Ascending aorta (tissue), 2 donors: Measurements from ENCODE around the gene PBX3. TPM values are rescaled to one million over a fixed set of nuclear protein-coding genes. Genes with fewer than 3 reads are reported as not detected.

Source experiments
- DNase-seq, 2 donors: peaks; one replicate each; pipeline ENCODE4 v3.0.0-alpha.2; 2019; ENCODE audit warnings: low spot score in 2 of 2
- H3K27ac ChIP-seq, 2 donors: fragments of 200-600 bp; sonication (generic); one replicate each; pipeline ENCODE4 v1.5.1; 2016 to 2017; ENCODE audit warnings: mild to moderate bottlenecking in 1 of 2
- H3K27me3 ChIP-seq: fragments of 200-600 bp; sonication (generic); one replicate; pipeline ENCODE4 v1.5.1; 2017
- H3K36me3 ChIP-seq, 2 donors: fragments of 200-600 bp; sonication (generic); one replicate each; pipeline ENCODE4 v1.5.1; 2016
- H3K4me1 ChIP-seq, 2 donors: fragments of 200-600 bp; sonication (generic); one replicate each; pipeline ENCODE4 v1.5.1; 2016 to 2017; ENCODE audit warnings: mild to moderate bottlenecking in 1 of 2
- H3K4me3 ChIP-seq, 2 donors: fragments of 200-600 bp; sonication (generic); one replicate each; pipeline ENCODE4 v1.5.1; 2016 to 2017; ENCODE audit warnings: mild to moderate bottlenecking in 1 of 2
- H3K9me3 ChIP-seq, 2 donors: fragments of 200-600 bp; sonication (generic); one replicate each; pipeline ENCODE4 v1.5.1; 2016
- CTCF ChIP-seq, 3 experiments: fragments of 200-600 bp in 2 of 3; fragments of 450-650 bp in 1 of 3; sonication (generic) in 2 of 3; IDR thresholded peaks; one replicate each; pipeline ENCODE4 v1.5.1; 2016 to 2019; ENCODE audit warnings: antibody characterized with exemption in 3 of 3, mild to moderate bottlenecking in 1 of 3, moderate library complexity in 1 of 3
- intact Hi-C: fragments of 100-400 bp; cut with DNase I; formaldehyde crosslinking; loops from one replicate; pipeline ENCODE4 v1.15.1; 2023
- total RNA-seq: library from RNA; depleted of rRNA; stranded (reverse); fragments of >200 nt; gene quantifications from one replicate; pipeline ENCODE4 v1.1.0, GENCODE V29; 2016

Gene PBX3
- total RNA-seq, 1 donor from 2014 or later, result 24.3 TPM

DNA sequence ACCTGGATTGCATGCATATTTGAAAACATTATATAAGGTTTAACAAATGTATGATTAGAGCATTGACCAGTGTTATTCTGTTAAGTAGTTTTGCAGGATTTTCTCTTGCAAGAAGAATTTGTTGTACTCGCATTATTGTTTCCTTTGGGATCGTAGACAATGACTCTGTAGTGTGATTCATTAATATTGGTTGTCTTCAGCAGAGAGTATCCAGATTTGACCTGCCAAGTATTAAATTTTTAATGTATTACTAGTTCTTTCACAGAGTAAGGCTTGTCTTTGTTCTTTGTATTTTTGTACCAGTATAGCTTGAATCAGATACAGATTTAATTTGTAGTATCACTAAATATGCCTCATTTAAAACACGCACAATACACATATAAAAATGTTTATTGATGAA lies 155.0 kb downstream of the PBX3 start:
- Histone ChIP-seq H3K27me3 (no peaks in the 10 kb centered on the region), H3K9me3 (no peaks in the 10 kb centered on the region), H3K4me1 (no peaks in the 10 kb centered on the region), H3K4me3 (no peak overlapping the region), H3K27ac (no peak overlapping the region), H3K36me3 (no peaks in the 10 kb centered on the region)
- intact Hi-C loops, result no loop called here
- DNase-seq, result no peak
- no peak for TF ChIP-seq CTCF (IDR thresholded peaks at IDR 0.05)

GRCh38 chr9:125902831-125903512 lies 155.8 kb downstream of the PBX3 start:
- intact Hi-C loops, result no loop called here
- Histone ChIP-seq H3K9me3 (no peaks in the 10 kb centered on the region), H3K4me1 (no peaks in the 10 kb centered on the region), H3K36me3 (no peaks in the 10 kb centered on the region), H3K27ac (no peak overlapping the region), H3K4me3 (no peak overlapping the region), H3K27me3 (no peaks in the 10 kb centered on the region)
- DNase-seq, result no peak
- TF ChIP-seq CTCF (IDR thresholded peaks at IDR 0.05), result no peak

DNA sequence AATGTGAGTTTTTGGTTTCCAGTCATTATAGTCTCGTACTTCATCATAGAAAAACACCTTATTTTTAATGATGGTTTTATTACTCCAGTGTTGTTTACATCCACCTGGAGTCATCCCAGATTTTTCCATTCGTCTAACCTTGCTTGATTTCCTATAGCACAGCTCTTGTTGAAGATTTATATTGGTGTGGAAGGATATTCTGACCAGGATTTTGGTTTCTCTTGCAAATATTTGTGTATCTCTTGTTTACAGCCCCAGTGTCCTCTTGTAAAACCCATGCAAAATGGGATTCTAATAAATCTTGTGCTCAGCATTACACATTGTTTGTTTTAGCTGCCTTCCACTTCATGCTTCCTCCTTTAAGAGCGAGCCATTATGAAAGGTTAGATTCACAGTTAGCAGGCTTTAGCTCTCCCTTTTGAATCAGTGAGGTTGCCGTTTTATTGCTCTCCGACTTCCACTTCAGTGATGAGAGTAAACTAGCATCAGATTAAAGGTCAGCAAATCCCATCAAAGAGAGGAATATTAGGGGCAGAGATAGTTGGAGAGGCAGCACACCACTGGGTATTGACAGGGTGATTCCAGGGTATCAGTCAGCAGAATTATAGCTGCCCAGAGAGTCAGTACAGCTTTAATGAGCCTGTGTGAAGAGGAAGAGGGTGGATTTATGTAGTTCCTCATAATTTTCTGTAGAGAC lies 157.1 kb downstream of the PBX3 start:
- Histone ChIP-seq H3K27ac (no peak overlapping the region), H3K4me1 (no peaks in the 10 kb centered on the region), H3K27me3 (no peaks in the 10 kb centered on the region), H3K4me3 (no peak overlapping the region), H3K9me3 (no peaks in the 10 kb centered on the region), H3K36me3 (no peaks in the 10 kb centered on the region)
- no peak for DNase-seq
- intact Hi-C loops, result no loop called here
- no peak for TF ChIP-seq CTCF (IDR thresholded peaks at IDR 0.05)

DNA sequence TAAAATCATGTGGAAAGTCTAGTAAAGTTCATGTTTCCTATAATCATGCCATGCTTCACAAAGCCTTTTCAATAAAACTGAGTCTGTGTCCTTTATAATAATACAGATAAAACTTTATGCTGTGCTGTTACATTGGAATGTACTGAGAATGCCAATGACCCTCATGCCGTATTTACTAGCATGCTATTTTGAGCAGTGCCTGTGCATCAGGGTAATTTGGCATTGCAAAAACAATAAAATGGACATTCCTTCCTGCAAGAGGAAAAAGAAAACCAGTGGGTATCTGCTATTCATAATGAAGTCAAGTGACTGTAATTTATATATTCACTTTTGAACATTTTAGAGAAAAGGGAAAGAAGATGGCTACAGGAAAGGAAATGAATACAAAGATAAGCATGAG lies 159.0 kb downstream of the PBX3 start:
- no peaks in the 10 kb centered on the region for H3K9me3 ChIP-seq
- intact Hi-C loops, result no loop called here
- no peak for DNase-seq
- no peaks in the 10 kb centered on the region for H3K36me3 ChIP-seq
- TF ChIP-seq CTCF (IDR thresholded peaks at IDR 0.05), result no peak
- H3K27me3 ChIP-seq, result no peaks in the 10 kb centered on the region
- H3K4me1 ChIP-seq, result no peaks in the 10 kb centered on the region
- H3K27ac ChIP-seq, result no peak overlapping the region
- no peak overlapping the region for H3K4me3 ChIP-seq

DNA sequence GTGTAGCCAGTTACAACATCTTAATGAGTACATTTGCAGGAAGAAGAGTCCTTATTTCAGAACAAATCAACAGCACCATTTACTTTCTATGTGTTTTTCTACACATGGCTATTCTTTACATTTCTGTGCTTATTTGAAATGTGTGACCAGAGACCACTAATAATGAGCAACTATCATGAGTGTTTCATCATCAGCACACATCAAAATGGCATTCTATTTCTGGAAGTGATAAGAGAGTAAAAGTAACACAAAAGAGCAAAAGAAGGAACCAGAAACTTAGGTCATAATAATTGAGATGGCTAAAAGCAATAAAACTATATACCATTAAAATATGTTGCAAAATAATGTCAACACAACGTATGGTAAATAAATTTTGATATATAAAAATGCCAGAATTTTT lies 159.7 kb downstream of the PBX3 start:
- H3K9me3 ChIP-seq, result no peaks in the 10 kb centered on the region
- H3K36me3 ChIP-seq, result no peaks in the 10 kb centered on the region
- H3K27me3 ChIP-seq, result no peaks in the 10 kb centered on the region
- intact Hi-C loops, result no loop called here
- no peak overlapping the region for H3K27ac ChIP-seq
- TF ChIP-seq CTCF (IDR thresholded peaks at IDR 0.05), result no peak
- DNase-seq, result no peak
- no peak overlapping the region for H3K4me3 ChIP-seq
- H3K4me1 ChIP-seq, result no peaks in the 10 kb centered on the region
